ENCODE measurements around the gene NOX5. TPM values are rescaled to one million over a fixed set of nuclear protein-coding genes. Genes with fewer than 3 reads are reported as not detected.

The NOX5 gene
- total RNA-seq, 2 experiments from 2014 or later = not detected

- Histone ChIP-seq H3K79me2 (ENCODE audit: insufficient read depth, low read depth, low read length) (no peaks in the 10 kb centered on the region), H2AFZ (ENCODE audit: low read length) (no peak overlapping the region), H4K20me1 (ENCODE audit: insufficient read depth, low read length) (no peaks in the 10 kb centered on the region), H3K9me2 (ENCODE audit: insufficient read depth, low read length) (no peaks in the 10 kb centered on the region), H3K4me1 (ENCODE audit: insufficient read depth, low read length, poor library complexity, severe bottlenecking) (no peaks in the 10 kb centered on the region), H3K9me3 (ENCODE audit: low read length) (peaks cover 17% of the 10 kb centered on the region; the same call in 1 of the 2 replicates), H3K4me2 (ENCODE audit: low read length) (no peak overlapping the region), H3K36me3 (ENCODE audit: insufficient read depth, low read length) (no peaks in the 10 kb centered on the region), H3K27ac (ENCODE audit: low read depth, low read length, poor library complexity, severe bottlenecking) (no peak overlapping the region), H3K4me3 (ENCODE audit: low read depth, low read length, poor library complexity, severe bottlenecking) (no peak overlapping the region)
- no peak for DNase-seq (ENCODE audit: low spot score)
- intact Hi-C loops (cut with micrococcal nuclease; ENCODE audit: unreplicated experiment) = no loop called here
- no TSS peak for BruUV-seq (replicated peaks)
- ChIA-PET POLR2A (no interaction called here), CTCF (ENCODE audit: unreplicated experiment) (no interaction called here)
- no peak for TF ChIP-seq EZH2phosphoT487 (IDR thresholded peaks at IDR 0.05; ENCODE audit: borderline replicate concordance, low read depth, low read length)
- TF ChIP-seq, protein P1, sequence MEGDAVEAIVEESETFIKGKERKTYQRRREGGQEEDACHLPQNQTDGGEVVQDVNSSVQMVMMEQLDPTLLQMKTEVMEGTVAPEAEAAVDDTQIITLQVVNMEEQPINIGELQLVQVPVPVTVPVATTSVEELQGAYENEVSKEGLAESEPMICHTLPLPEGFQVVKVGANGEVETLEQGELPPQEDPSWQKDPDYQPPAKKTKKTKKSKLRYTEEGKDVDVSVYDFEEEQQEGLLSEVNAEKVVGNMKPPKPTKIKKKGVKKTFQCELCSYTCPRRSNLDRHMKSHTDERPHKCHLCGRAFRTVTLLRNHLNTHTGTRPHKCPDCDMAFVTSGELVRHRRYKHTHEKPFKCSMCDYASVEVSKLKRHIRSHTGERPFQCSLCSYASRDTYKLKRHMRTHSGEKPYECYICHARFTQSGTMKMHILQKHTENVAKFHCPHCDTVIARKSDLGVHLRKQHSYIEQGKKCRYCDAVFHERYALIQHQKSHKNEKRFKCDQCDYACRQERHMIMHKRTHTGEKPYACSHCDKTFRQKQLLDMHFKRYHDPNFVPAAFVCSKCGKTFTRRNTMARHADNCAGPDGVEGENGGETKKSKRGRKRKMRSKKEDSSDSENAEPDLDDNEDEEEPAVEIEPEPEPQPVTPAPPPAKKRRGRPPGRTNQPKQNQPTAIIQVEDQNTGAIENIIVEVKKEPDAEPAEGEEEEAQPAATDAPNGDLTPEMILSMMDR (conservative IDR thresholded peaks at IDR 0.05; ENCODE audit: low read length) = no peak
Measured at GRCh38 chr15:69009341-69009740, 5.2 kb upstream of the NOX5 start.

DNA sequence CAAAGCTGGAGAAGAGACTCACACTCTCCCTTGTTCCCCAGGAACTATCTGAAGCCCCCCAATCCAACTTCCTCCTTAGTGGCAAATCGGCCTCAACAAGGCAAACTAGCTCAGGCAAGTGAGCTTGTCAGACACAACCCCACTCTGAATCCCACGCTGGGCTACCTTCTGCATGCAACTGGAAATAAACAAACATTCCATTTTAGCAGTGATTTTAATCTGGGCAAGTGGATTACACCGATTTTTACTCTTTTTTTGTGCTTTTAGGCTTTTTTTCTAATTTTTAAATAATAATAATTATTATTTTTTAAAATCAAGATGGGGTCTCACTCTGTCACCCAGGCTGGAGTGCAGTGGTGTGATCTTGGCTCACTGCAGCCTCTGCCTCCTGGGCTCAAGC lies 2.9 kb upstream of the NOX5 start:
- Histone ChIP-seq H4K20me1 (ENCODE audit: insufficient read depth, low read length) (no peaks in the 10 kb centered on the region), H3K27ac (ENCODE audit: low read depth, low read length, poor library complexity, severe bottlenecking) (no peak overlapping the region), H3K36me3 (ENCODE audit: insufficient read depth, low read length) (no peaks in the 10 kb centered on the region), H3K79me2 (ENCODE audit: insufficient read depth, low read depth, low read length) (no peaks in the 10 kb centered on the region), H3K4me2 (ENCODE audit: low read length) (no peak overlapping the region), H3K4me1 (ENCODE audit: insufficient read depth, low read length, poor library complexity, severe bottlenecking) (no peaks in the 10 kb centered on the region), H2AFZ (ENCODE audit: low read length) (no peak overlapping the region), H3K4me3 (ENCODE audit: low read depth, low read length, poor library complexity, severe bottlenecking) (no peak overlapping the region), H3K9me3 (ENCODE audit: low read length) (peaks cover 17% of the 10 kb centered on the region; the same call in 1 of the 2 replicates), H3K9me2 (ENCODE audit: insufficient read depth, low read length) (no peaks in the 10 kb centered on the region)
- BruUV-seq (replicated peaks) = no TSS peak
- POLR2A ChIA-PET = interaction anchor here (0.7 kb wide), 1 partner anchor 596 kb away, joined by 3 read pairs; no protein-coding TSS in a partner anchor
- intact Hi-C loops (cut with micrococcal nuclease; ENCODE audit: unreplicated experiment) = no loop called here
- CTCF ChIA-PET (ENCODE audit: unreplicated experiment) = no interaction called here
- DNase-seq (ENCODE audit: low spot score) = no peak
- TF ChIP-seq, protein P1 (conservative IDR thresholded peaks at IDR 0.05; ENCODE audit: low read length) = no peak
- TF ChIP-seq EZH2phosphoT487 (IDR thresholded peaks at IDR 0.05; ENCODE audit: borderline replicate concordance, low read depth, low read length) = no peak

DNA sequence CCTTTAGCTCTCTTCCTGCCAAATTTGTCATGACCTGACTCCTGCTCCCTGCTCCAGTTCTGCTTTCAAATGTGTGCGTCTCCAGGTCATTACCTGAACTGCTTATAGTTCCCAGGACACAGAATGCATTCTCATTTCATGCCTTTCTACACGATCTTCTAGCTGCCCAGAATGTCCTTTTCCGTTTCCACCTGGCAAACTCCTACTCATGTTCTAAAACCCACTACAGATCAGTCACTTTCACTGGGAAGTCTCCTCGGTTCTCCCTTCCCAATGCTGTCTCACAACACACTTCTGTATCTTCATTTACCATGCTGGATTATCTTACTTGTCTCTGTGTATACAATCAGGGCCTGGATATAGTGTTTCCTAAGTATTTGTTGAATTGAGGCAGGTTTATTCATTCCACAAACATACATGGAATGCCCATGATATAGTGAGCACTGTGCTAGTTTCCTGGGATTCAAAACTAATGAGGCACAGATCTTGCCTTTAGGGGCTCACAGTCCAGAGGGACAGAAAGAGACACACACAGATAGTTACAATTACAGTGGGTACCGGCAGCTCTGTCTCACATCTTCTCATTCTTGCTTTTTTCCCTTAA lies 1.6 kb upstream of the NOX5 start:
- no peaks in the 10 kb centered on the region for H3K79me2 ChIP-seq (ENCODE audit: insufficient read depth, low read depth, low read length)
- POLR2A ChIA-PET = no interaction called here
- no peaks in the 10 kb centered on the region for H3K4me1 ChIP-seq (ENCODE audit: insufficient read depth, low read length, poor library complexity, severe bottlenecking)
- H3K4me3 ChIP-seq (ENCODE audit: low read depth, low read length, poor library complexity, severe bottlenecking) = no peak overlapping the region
- H3K9me3 ChIP-seq (ENCODE audit: low read length) = peaks cover 10% of the 10 kb centered on the region; the same call in 1 of the 2 replicates
- no peak for DNase-seq (ENCODE audit: low spot score)
- no peak overlapping the region for H3K27ac ChIP-seq (ENCODE audit: low read depth, low read length, poor library complexity, severe bottlenecking)
- H3K36me3 ChIP-seq (ENCODE audit: insufficient read depth, low read length) = no peaks in the 10 kb centered on the region
- no peaks in the 10 kb centered on the region for H3K9me2 ChIP-seq (ENCODE audit: insufficient read depth, low read length)
- CTCF ChIA-PET (ENCODE audit: unreplicated experiment) = interaction anchor here (0.6 kb wide), 1 partner anchor 1068 kb away, joined by 3 read pairs; no protein-coding TSS in a partner anchor
- H4K20me1 ChIP-seq (ENCODE audit: insufficient read depth, low read length) = no peaks in the 10 kb centered on the region
- H3K4me2 ChIP-seq (ENCODE audit: low read length) = no peak overlapping the region
- no TSS peak for BruUV-seq (replicated peaks)
- H2AFZ ChIP-seq (ENCODE audit: low read length) = no peak overlapping the region
- TF ChIP-seq, protein P1 (conservative IDR thresholded peaks at IDR 0.05; ENCODE audit: low read length) = no peak
- TF ChIP-seq EZH2phosphoT487 (IDR thresholded peaks at IDR 0.05; ENCODE audit: borderline replicate concordance, low read depth, low read length) = no peak
- intact Hi-C loops (cut with micrococcal nuclease; ENCODE audit: unreplicated experiment) = no loop called here

Measured in OCI-LY7 (cell line).